HG02571 (cell line): Measurements from ENCODE around the gene RNASEH2A.

Experiments used
- ATAC-seq: cut with Tn5 transposase; IDR thresholded peaks from one replicate; pipeline ENCODE4 v1.9.1; 2021; ENCODE audit warnings: mild to moderate bottlenecking, moderate library complexity; ENCODE audit not compliant: unreplicated experiment

The RNASEH2A gene

DNA sequence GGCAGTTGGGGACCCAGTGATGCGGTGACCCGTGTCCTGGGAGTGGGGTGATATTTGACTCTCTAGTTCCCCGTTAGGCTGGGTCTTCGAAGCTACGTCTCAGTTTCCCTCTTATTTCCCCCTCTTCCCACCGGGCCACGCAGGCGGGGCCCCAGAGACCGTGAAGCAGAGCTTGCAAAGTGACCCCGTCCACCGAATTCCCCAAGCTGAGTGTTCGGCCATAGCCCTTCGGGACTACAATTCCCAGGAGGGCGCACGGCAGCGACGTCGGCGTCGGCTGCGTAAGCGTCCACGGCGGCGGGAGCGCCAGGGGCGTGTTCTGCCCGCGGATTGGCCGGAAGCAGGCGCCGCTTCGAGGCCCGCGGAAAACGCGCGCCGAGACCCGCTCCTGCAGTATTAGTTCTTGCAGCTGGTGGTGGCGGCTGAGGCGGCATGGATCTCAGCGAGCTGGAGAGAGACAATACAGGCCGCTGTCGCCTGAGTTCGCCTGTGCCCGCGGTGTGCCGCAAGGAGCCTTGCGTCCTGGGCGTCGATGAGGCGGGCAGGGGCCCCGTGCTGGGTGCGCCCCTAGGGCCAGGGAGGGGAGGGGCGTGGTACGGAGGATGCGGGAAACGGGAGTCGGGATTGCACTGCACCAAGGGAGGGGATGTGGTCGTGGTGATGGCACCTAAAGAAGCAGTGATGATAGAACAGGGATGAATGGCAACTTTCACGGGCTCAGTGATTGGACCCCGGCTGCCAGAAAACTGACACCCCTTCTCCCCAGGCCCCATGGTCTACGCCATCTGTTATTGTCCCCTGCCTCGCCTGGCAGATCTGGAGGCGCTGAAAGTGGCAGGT is at the start of gene RNASEH2A:
TSS of gene RNASEH2A (plus strand) at position 343 of the 840 bp plus-strand sequence. CDS start at position 433, 90 bp downstream.
- ATAC-seq: peak; percentile 64

DNA sequence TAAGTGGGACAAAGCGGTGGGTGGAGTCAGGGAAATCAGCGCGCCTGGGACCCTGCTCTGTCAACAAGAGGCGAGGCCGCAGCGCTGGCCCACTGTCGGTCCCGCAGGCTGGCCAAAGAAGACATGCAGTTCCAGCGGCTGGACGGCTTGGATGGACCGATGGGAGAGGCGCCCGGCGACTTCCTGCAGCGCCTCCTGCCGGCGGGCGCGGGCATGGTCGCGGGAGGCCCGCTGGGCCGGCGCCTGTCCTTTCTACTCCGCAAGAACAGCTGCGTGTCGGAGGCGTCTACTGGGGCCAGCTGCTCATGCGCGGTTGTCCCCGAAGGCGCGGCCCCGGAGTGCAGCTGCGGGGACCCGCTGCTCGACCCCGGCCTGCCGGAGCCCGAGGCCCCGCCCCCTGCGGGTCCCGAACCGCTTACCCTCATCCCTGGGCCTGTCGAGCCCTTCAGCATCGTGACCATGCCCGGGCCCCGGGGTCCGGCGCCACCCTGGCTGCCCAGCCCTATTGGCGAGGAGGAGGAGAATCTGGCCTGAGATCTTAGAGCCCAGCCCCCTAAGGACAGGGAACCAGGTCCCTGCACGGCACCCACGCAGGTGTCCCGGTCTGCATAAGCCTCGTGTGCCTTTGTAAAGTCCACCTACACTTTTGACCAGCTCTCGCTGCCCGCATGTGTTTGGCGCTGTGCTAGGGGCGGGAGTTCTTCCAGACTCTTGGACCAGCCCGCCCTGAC is 48.7 kb upstream of the RNASEH2A start:
- no peak for ATAC-seq

DNA sequence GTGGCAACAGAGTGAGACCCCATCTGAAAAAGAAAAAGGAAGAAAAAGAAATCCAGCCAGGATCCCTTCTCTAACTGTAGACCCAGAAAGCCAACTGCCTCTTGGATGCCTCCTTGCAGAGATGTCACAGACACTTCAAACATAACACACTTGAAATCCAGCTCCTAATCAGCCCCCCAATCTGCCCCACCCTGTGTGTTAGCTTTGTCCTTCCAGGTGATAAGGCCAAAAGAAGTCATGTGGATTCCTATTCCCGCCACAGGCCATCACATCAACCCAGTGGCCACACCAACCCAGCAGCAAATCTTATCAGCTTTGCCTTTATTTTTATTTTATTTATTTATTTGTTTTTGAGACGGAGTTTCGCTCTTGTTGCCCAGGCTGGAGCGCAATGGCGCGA is 46.7 kb upstream of the RNASEH2A start:
- ATAC-seq: no peak

DNA sequence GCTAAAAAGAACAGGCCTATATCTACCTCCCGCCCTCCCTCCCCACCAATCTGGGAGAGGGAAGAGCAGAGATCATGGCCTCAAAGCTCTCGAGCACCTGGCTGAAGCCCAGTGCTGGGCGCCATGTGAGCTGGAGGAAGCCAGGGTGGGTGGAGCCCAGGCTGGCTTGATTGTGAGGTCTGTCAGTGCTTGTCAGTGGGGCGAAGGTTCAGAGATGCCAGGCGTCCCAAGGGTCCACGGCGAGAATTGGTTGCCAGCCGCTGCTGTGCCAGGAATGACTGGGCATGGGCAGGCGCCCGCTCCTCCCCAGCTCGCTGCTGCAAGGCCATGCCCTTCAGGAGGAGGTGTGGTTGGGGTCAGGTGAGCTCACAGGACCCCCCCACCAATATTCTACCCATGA is 43.3 kb upstream of the RNASEH2A start:
- ATAC-seq: no peak

DNA sequence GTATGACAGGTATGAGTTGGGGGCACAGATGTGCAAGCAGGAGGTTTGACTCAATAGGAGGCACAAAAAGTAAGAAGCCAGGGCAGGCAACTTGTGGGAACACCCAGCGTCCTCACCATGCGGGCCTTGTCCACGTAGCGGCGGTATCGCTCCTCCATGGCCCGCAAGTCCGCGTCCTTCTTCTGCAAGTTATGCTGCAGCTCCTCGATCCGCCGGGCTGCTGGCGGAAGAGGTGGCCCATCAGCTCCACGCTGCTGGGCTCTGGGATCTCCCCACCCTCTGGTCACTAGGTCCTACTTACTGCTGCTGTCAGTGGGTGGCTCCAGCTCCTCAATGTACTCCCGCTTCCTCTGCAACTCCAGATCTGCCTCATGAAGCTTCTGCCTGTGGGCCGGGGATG is 41.7 kb upstream of the RNASEH2A start:
- no peak for ATAC-seq

DNA sequence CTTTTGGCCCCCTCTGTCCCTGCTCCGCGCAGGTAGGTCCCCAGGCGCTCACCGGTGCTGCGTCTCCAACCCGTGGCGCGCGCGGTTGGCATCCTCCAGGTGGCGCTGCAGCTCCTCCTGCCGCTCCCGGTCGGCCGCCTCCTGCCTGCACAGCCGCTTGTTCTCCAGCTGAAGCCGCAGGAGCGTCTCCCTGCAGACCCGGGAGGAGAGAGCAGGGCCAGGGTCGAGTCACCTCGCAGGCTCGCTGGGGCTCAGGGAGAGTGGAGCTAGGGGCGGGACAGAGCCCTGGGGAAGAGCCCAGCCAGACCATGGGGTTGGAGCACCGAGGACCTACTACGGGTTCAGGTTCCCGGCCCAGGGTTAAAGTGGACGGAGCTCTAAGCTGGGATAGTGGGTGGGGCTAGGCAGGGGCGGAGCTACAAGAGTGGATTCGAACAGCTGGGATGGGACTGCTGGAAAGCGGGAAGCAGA is 40.3 kb upstream of the RNASEH2A start:
- no peak for ATAC-seq

DNA sequence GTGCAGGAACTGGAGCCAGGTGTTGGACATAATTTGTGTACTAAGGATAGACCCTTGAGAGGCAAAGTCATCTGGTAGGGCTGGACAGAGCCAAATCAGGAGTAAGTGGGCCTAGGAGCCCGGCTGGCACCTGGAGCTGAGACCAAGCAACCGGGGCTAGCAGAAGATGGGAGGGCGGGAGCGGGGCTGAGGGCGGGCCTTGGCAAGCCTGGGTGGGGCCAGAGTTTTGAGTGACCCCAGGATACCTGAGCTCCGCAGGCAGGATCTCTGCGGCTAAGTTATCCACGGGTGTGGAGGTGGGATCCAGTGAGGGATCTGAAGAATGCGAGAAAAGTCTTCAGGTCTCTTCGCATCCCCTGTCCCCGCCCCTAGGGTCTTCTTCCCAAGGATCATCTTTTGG is 39.2 kb upstream of the RNASEH2A start:
- ATAC-seq: no peak

DNA sequence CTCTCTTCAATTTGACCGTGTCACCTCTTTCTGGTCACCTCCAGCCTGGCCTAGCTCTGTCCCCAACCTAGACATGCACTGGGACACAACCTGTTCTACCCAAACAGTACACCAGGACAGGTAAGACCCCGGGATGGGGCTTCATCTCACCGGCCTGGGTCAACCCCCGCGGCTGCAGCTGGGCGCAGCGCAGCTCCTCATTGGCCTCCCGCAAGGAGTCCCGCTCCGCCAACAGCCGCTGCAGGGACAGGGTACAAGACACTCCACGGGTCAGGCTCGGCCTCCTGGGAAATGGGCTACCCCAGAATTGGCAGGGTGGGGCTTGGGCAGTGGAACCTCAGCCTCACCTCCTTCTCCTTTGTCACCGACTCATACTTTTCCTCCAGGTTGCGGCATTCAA is 38.7 kb upstream of the RNASEH2A start:
- ATAC-seq: no peak

DNA sequence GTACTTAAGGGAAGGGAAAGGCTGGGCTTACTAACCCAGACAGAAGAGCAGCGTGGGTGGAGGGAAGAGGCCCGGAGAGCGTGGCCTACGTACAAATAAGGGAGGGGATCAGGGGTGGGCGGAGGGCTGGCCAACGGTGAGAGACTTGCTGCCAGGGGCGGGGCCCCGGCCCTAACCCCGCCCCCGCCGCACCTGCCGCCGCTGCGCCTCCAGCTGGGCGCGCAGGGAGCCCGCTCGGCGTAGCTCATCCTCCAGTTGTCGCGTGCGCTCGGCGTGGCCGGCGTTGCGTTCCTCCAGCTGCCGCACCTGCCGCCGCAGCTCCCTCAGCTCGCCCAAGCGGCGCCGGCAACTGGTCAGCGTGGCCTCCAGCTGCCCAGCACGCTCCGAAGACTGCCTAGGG is 36.7 kb upstream of the RNASEH2A start:
- ATAC-seq: no peak

DNA sequence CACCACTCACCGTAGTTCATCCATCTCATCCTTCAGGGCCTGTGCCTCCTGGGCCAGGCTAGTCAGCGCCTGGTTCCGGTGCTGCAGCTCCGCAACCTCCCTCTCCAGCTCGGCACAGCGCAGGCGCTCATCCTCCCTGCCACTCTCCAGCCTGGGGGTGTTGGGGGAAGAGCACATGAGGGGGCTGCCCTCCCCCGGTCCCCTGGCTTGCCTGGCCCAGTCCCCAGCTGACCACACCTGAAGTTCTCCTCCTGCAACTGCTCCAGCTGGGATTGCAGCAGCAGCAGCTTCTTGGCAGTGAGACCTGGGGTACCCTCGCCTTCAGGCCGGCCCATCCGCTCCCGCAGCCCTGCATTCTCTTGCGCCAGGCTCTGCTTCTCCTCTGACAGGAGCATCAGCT is 35.5 kb upstream of the RNASEH2A start:
- no peak for ATAC-seq

DNA sequence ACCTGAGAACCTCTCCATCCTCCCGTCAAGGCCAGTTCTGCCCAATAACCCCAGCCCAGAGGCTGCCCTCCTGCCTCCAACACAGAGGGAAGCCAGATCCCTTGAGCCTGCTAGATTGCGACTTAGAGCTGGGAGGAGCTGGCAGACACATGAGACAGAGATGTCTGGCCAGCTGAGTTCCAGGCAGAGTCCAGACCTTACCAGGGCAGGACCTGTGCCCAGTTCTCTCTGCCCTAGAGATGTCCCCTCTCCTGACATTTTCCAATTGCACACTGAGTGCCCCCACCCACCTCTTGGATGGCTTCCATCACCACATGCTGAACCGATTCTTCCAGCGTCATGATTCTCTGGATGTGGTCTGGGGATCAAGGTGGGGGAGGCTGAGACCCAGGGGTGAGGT is 34.1 kb upstream of the RNASEH2A start:
- ATAC-seq: no peak

DNA sequence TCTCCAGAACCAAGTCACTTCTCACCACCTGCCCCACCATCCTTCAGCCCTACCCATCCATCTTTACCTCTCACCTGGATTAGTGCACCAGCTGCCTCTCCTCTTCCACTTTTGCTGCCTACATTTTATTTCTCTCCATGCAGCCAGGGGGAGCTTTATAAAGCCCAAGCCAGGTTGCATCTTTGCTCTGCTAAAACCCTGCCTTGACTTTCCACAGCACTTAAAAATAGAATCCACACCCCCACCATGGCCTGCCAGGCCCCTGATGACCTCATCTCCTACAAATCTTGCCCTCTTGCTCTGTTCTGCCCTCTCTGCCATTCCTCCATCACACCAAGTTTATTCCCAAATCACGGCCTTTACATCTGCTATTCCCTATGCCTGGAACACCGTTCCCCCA is 32.8 kb upstream of the RNASEH2A start:
- no peak for ATAC-seq

DNA sequence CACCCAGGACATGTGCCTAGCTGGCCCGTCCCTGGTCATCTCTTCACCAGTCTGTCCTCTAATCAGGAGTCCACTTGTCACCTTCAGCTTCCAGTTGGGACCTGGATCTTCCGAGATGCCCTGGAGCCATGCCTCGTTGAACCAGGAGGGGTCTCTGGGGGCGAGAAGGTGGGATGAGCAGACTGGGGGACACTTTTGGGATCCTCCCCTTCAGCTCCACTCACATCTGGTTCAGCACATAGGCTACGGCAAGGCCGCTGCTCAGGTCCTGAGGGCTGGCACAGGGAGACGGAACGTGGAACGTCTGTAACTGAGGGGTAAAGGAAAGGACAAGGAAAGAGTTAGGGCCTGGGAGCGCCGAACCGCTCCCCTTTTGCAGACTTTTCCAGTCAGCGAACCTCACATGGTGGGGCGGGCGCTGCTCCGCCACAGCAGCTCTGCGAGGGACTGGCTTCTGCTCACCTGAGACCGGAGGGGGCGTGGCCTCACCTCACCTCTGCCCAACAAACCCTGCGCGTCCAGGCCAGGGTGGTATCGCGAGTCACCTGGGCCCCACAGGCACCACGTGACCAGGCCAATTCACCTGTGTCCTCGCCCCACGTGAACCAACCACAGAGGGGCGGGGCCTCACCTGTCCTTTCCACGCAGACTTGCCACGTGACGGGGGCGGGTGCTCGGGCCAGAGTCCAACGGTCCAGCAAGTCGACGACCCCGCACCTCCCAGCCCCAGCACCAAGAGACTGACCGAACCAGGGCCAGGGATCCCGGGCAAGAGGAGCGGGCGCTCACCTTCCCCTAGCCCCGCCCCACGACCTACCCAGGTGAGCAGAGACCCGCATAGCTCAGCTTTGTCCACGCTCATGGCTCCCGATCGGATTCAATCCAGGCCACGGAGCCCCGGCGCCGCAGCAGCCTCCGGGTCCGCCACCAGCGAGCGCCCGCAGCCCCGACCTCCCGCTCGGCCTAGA is 31.5 kb upstream of the RNASEH2A start, which contains the start of gene HOOK2:
TSS of gene HOOK2 (minus strand) at position 965 of the 968 bp plus-strand sequence. CDS start at position 862, 103 bp downstream.
- peak; percentile 13 for ATAC-seq

DNA sequence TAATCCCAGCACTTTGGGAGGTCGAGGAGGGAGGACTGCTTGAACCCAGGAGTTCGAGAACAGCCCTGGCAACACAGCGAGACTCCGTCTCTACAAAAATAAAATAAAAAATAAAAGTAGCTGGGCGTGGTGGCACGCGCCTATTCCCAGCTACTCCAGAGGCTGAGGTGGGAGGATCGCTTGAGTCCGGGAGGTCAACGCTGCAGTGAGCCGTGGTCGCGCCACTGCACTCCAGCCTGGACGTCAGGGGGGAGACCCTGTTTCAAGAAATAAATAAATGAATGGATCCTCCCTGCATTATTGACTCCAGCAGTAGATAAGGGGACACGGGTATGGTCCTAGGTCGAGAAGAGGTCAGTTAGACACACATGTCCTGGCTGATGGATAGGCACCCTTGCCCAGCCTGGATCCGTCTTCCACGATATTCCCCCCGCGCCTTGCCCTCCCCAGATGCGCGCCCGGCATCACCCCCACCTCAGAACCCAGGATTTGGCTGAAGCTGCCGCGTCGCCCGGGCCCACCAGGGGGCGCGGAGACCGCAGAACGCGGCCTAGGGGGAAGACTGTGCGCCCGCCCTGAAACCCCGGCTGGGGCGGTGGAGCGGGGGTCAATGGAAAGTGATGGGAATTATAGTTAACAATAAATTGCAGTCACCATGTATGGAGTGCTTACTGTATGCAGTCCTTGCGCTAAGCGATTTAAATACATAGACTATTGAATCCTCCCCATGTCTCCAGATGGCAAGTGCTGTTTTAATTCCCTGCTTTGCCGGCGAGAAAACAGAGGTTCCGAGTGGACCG is 29.0 kb upstream of the RNASEH2A start:
- no peak for ATAC-seq

DNA sequence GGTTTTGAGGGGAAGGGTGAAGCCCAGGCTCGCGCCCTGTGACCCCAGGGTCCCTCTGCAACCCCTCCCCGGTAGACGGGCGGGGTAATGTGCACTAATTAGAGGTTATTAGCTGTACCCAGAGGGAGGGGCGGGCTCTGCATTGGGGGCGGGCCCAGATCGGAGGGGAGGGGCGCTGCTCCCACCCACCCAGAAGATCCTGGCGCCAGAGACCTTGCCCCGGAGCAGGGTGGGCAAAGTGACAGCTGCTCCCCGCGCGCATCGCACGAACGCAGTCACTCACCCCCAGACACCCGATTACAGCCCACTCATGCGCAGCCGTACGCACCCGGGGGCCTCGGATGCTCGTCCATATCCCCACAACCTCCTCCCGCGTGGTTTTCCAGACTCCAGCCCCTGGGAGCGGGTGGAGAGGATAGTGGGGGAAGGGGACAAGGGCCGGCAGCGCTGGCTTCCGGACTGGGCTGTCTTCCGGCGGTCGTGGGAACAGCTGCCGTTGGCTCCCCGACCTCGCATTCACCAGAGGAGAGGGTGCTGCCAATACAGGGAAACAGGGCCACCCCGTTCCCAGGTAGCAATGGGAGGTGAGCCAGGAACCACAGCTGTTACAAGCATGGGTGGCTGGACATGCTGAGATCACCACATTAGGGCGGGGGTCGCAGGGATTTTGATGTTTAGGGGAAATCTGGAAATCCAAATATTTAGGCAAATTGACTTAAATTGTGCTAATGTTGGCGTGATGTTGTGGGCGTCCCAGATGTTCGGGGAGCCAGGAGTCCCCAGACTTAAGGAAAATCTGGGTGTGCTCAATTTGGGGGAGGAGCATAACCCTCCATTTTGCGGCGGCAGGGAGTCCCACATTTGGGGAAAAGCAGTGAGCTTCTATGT is 28.1 kb upstream of the RNASEH2A start:
- ATAC-seq: no peak

DNA sequence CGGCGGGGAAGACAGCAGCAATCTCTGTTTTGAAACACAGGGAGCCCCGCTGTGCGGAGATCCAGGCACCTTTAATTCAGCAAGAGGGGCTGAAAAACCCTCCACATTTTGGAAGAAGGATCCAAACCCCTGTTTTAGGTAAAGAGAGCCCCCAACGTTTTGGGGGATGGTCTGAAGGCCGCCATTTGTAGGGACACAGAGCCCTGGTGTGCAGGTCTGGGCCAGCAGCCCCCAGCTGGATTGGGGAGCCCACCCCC is 27.6 kb upstream of the RNASEH2A start:
- ATAC-seq: no peak

DNA sequence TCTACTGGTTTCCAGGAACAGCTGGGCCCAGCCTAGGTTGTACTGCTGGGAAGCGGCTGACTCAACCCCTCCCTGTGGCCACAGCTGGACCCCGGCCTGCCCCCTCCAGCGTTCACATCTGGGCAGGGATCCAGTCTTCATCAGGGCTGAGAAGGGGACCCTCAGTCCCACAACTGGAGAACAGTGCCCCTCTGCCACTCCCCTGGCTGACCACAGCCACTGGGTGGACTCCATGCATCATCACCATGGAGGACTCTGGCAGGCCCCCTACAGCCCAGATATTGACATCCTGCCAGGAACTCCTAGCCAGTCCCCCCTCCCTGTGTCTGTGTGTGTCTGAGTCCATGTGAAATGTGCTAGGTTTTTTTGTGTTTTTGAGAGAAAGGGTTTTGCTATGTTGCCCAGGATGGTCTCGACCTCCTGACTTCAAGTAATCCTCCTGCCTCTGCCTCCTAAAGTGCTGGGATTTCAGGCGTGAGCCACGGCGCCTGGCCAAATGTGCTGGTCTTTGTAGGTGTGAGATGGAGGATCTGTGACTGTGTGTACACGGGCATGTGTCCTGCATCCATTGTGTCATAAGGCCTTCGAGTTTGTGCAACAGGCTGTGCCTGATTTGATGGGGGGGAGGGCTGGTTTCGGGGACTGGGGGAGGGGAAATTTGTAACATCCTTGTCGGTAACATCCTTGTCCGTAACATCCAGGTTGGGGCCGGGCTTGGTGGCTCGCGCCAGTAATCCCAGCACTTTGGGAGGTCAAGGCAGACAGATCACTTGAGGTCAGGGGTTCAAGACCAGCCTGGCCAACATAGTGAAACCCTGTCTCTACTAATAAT is 27.0 kb upstream of the RNASEH2A start:
- no peak for ATAC-seq

DNA sequence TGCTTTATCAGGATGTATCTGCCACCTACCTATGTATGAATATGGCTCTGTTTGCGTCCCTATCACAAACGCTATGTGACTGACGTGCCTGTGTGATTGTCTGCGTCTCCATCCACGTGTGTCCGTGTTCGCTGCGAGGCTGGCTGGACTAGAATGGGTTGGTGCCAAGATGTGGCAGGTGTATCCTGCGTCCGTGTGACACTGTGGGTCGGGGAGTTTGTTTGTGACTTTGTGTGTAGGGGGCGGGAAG is 24.3 kb upstream of the RNASEH2A start:
- no peak for ATAC-seq
